ENCODE results near the gene NEMP1.

NEMP1 gene

DNA sequence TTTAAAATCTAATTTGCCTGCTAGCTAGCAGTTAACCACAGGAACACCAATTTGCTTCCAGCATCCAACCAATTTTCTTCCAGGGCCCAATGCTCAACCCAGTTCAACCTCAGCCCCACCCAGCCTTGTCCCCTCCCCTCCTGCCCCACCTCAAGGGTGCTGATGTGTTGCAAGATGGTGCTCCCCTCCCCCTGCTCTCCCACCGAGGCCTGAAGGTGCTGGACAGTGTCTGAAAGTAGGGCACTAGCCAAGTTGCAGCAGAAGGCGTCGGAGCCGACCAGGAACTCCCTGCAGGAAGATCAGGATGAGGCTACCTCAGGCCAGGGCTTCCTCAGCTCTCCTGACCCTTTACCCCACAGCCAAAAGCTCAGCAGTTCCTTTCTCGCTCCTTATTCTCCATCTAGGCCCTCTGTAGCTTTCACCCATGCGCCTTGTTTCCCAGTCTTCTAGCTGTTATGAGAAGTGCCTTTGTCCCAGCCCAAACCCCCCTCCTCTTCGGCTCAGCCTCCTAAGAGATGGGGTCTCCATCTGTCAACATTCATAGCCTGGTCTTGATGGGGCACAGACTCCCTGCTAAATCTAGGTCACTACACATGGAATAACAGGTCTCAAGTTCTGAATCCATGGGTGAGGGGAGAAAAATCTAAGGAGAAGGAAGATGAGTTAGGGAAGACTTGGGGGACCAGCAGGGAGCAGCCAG lies 29.0 kb upstream of the NEMP1 start:
- DNase-seq = no peak

DNA sequence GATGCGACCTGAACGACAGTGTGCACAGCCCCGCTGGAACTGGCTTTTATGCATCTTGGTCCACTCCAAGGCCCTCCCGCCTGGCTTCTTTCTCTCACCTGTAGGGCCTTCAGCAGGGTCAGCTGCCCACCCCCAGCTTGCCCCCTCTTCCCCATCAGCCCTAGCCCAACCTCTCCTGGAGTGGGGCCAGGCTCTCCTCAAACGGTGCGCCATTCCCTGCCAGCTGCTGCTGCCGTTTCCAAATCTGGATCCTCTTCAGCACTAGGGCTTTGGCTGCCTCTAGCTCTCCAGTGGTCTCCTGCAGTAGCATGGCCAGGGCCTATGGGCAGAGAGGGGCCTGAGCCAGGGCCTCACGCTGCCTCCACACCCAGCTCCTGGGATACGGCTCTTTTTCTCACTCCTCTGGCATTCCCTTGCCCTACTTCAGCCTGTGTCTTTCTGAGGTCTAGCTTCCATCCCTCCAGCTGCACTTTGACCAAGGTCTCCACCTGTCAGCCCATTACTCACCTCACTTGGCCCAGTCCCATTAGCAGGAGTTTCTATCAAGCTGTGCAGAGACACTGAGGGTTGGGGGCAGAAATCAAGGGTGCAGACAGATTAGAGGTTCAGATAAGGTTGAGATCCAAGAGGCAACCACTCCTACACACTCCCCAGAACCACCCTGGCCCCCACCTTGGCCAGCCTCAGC lies 27.6 kb upstream of the NEMP1 start:
- DNase-seq = no peak

DNA sequence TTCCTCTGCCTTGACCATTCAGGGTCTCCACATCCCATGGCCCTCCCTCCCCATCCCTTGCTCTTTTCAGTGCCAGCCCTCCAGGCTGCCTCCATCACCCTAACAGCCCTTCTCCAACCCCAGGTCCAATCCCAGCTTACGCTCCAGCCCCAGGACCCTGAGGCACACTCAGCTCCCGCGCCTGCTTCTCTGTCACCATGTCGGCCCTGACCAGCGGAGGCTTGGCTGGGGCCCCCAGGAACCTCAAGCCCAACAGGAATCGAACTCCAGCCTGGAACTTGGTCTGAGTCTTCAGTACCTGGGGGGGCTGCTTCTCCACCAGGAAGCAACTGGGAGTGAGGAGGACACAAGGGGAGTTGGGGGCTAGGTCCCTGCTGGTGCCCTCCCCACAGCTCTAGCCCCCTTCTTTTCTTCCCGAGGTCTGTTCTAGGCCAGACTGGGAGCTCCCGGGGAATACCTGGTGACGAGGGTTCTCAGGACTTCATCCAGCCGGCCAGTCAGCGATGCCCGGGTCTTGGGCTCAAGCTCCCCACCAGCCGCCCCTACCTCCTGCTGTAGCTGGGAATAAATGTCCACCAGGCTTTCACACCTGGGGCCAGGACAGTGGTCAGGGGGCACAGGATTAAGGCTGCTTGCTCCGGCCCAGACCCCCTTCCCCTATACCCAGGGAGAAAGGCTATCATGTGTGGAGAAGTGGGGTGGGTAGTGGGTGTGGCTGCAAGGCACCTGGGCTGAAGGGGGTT lies 26.6 kb upstream of the NEMP1 start:
- no peak for DNase-seq

DNA sequence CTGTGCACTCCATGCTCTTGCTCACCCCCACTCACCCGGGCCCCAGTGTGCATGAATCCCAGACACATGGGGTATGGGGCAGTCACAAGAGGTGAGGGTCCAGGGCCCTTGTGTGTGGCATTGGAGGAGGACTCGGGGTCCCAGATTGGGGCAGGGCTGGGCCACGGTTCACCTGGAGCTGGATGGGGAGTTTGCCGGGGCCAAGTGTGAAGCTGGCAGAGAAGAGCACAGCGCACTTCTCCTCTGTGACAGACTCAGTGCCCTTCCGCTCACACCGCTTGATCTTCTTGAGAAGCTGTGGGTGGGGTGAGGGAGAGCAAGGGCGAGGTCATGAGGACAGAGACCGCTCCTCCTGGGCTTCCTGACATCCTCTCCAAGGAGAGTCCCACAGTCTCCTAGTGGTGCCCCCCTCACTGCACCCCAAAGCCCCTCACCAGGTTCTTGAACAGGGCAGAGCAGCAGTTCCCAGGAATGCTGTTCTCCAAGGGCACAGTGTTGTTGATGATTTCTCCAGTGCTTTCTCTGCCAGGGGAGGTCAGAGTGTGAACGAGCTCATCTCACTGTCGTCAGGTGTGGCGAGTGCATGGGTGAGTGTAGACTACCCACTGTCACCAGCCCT lies 25.8 kb upstream of the NEMP1 start:
- no peak for DNase-seq

DNA sequence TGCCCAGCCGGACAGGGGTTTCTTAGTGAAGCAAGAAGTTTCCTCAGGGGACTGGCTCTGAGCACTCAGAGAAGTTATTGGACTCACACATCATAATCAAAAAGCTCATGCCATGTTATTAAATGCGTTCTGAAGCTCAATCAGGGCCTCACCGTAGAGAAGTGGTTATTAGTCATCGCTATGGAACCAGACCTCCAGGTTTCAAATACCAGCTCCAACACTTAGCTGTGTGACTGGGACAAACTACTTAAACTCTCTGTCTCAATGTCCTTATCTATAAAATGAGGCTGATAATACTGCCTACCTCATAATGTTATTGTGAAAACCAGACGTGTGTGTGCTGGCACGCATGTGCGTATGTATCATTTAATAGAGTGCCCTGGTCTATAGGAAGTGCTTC lies 25.3 kb upstream of the NEMP1 start:
- DNase-seq = no peak

DNA sequence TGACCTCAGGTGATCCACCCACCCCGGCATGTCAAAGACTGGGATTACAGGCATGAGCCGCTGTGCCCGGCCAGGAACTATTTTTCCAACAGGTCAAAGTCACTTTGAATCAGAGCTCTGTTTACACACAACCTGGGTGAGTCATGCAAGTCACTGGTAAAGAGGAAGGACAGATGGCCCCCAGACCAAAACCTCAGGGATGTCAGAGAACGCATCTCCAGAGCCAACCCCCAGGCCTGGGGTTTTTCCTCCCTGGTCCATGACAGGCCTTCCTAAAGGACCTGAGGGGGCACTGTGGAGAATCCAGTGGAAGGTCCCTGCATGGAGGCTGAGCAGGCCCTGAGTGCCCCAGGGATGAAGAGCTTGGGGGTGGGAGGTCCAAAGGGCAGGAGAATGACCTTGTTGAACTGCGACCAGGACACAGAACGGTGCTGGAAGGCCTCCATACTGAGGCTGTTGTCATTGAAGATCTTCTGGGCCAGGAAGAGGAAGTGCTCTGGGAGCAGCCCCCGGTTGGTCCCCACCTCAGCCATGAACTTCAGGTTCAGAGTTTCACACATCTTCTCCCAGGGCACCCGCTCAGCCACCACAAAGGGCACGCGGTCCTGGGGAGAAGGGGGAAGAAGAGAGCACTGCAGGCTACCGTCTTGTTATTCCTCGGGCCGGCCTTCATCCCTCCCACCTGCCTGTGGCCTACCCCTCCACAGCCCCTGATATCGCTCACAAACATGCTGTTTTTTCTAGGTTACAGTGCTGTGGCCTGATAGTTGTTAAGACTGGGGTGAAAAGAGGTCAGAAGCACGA lies 23.5 kb upstream of the NEMP1 start:
- no peak for DNase-seq

DNA sequence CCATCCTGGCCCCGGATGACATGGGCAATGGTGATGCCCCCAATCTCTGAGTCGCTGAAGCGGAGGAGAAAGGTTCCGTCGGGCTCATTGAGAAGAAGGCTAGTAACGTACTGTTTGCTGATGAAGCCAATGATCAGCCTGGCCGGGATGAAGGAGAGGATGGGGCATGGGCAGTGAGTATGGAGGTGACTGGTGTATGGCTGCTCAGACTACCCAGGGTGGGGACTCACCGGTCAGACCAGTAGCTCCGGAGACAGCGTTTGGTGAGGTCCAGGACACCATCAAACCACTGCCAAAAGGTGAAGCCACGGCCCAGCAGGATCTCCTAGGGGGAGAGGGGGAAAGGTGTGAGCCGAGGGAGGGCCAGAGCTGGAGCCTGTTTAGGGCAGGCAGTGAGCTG lies 21.2 kb upstream of the NEMP1 start:
- DNase-seq = no peak

DNA sequence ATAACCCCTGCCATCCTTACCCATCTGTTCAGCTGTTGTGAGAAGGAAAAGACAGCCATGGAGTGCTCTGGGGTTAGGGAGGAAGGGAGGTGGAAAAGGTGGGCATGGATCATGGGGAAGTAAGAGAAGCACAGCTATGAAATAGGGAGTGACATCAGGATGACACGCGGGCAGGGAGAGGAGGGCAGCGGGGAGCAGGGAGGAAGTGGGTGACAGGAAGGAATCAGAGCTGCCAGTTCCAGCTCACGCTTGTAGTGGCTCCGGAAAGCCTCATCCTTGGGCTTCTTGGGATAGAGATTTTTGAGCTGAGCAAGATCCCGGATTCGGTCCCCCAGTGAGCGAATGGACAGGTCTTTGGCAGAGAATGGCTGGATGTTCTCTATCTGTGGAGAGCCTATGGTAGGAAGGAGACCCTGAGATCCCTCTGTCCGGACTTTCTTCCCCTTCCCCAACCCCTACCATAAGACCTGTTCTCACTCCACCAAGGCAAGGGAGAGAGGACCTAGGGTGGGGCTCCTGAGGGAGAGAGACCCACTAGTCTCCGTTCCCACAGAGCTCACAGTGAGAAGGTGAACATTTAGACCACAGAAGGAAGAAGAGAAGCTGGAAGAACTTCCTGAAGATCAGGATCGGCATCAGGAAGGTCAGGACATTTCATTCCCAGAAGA lies 20.6 kb upstream of the NEMP1 start:
- DNase-seq = no peak

DNA sequence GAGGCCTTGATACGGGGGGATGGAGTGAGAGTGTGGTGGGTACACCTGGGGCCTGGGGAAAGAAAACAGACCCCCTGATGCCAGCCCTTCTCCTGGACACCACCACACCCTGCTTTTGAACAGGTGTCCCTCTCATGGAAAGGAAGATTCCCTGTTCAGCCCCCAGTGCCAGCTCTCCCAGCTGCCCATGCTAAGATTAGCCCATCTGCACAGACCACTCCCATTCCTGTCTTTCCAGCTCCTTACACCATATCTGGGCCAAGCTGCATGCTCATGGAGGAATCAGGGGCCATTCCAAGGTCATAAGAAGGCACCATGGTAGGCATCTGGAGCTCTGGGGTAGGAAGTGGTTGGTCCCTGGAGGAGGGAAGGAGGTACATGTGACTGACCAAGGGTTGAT lies 20.0 kb upstream of the NEMP1 start:
- DNase-seq = no peak

DNA sequence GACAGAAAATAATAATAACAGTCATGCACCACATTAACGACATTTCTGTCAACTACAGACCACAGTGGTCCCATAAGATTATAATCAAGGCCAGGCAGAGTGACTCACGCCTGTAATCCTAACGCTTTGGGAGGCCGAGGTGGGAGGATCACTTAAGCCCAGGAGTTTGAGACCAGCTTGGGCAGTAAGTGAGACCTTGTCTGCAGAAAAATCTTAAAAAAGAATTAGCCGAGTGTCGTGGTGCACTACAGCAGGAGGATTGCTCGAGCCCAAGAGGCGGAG lies 18.9 kb upstream of the NEMP1 start:
- no peak for DNase-seq

DNA sequence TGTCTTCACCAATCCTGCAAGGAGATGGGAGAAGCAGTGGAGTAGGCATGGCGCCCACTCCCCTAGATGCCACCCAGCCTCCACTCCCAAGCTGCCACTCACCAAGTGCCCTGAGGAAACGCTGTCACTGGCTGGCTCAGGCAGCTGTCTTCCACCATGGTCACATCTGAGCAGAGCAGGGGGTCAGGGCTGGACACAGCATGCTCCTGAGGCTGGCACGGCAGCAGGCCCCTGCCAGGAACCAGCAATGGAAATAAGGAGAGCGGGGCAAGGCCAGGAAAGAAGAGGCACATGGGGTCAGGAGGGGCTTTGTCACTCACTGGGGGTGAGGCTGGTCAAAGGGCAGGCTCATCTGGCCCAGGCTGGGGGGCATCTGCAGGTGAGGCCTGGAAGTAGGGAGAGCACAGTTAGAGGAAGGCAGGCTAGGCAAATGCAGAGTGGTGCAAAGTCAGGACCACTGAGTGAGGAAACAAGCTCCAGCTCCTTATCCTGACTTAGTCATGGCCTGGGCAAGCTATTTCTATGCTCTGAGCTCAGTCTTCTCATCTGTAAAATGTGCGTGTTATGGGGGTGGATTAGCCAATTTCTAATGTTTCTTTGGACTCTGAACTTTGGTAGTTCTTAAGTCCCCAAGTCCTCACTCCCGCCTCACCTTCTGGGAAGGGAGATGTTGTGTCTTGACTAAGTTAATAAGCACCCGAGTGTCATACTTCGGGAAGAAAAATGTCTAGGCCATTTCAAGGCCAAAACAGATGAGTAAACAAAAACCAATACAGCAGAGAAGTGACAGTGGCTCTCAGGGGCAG lies 18.4 kb upstream of the NEMP1 start:
- no peak for DNase-seq

DNA sequence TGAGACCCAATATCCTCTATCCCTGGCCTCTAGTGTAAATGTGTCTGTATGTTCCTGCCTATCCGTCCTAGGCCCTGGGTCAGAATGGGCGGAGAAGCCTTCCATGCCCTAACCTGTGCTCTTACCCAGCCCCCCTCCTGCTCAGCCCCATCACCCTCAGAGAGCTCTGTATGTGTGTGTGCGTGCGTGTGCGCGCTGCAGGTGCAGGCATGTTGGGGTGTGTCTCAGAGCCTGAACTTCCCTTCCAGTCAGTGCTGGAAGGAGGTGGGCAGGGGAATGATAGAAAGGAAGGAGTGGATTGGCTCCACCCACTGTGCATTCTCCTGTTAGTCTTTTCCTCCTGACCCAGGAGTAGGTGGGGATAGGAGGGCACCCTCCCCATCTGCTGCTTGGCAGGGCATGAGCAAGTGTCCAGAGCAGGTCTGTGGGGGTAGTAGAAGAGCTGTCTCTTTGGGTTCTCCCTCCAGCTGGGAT lies 17.5 kb upstream of the NEMP1 start:
- DNase-seq = peak; percentile 13

DNA sequence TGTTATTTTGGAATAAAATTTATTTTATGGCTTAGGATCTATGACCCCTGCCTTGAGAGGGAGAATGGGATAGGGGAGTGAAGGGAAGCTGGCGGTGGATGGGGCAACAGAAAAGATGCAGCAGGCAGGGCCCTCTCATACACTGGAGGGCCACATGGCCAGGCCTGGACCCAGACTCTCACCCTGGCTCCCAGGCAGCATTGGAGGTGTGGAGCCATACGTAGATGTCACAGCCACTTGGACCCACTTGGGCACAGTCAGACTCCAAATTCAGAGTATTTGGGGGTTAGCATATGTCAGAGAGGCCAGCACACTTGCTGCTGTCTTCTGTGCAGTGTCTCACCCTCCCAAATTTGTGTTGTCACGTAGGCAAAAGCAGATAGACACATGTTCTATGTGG lies 16.8 kb upstream of the NEMP1 start:
- peak; percentile 2 for DNase-seq

DNA sequence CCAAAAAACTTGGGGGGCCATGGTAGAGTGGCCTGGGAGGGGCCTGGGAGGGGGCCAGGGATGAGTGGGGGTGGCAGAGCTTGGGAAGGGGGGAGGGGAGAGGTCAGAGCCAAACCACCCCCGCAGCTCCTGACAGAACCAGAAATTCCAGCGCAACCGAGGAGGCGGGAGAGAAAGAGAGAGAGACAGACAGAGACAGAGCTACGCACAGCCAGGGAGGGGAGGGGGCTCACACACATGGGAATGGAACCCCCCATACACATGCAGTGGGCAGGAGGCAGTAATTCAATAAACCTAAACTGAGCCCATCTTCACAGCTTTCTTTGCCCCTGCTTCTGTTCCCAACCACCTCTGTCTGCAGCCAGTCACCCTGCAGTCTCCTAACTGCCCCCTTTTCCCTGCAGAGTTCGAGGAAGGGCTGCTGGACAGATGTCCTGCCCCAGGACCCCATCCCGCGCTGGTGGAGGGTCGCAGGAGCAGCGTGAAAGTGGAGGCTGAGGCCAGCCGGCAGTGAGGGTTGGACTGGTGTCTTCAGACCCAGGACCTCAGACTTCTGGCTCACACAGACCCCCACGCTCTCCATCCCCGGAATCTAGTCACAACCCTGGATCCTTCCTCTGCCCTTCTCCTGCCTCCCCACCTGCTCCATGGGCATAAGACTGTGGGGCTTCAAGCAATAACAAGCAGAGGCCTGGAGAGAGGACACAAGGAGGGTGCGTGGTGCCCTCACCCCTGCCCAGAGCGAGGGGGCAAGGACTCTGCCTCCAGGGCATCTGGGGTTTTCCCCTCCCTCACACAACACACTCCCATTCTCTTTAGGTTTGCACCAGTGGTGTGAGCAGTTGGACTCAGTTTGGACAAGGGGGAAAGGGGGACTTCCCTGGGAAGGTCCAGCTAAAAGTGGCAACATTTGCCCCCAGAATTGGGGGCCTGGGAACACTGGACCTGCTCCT lies 15.9 kb upstream of the NEMP1 start:
- DNase-seq = no peak

DNA sequence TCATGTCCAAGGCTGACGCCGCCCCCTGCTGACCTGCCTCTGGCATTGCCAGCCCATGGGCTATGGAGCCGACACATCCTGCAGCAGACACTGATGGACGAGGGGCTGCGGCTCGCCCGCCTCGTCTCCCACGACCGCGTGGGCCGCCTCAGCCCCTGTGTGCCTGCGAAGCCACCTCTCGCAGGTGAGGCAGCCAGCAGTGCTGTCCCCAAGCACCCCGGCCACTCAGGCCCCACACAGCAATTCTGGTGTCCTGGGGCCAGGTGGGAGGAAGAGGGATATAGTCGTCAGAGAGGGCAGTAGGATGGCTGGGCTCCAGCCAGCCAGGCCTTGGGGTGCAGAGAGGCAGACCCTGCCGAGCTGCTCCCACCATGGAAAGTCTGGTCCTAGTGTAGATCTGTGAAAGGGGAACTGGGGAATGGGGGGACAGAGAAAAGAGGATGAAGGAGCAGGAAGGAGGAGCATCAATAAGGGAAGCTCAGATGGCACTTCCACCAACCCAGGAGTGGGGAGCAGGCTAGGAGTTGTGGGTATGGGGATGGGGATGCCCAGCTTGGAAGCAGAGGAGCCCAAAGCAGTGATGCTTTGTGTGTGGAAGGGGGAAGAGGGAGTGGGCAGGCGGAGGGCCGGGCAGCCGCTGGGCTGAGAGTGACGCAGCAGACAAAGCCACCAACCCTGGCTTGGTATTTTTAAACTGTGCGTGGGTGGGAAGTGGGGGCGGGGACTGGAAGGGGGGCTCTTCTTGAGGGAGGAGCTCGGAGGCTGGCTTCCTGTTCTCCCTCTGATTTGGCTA lies 15.0 kb upstream of the NEMP1 start:
- DNase-seq = peak; percentile 86

DNA sequence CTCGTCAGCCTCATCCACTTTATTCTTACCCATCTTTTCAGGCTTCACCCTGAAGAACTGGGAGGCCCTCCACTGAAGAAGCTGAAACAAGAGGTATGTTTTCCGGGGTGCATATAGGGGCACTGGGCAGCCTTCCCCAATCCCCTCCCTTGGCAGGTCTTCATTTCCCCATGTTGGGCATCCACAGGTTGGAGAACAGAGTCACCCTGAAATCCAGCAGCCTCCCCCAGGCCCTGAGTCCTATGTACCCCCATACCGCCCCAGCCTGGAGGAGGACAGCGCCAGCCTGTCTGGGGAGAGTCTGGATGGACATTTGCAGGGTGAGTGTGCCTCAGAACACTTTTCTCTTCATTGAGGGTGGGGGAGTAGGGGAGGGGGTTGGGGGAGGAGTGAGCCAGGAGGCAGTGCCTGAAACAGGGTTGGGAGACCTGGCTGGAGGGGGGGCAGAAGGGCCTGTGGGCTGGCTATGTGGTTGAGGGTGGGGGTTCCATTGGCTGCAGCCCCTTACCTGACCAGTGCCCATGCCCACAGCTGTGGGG lies 14.4 kb upstream of the NEMP1 start:
- no peak for DNase-seq

DNA sequence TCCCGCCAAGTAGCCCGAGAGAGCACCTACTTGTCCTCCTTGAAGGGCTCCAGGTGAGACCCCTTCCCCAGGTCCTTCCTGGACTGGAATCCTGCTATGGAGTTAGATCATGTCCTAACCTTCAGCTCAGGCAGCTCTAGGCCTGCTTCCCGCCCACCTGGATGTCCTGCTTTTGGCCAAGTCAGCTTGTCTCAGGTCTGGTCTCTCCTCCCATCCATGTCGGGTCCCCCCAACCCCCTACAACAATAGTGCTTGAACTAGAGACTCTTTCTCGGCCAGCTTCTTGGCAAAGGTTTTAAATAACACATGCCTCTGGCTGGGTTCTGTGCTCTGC lies 13.9 kb upstream of the NEMP1 start:
- no peak for DNase-seq

DNA sequence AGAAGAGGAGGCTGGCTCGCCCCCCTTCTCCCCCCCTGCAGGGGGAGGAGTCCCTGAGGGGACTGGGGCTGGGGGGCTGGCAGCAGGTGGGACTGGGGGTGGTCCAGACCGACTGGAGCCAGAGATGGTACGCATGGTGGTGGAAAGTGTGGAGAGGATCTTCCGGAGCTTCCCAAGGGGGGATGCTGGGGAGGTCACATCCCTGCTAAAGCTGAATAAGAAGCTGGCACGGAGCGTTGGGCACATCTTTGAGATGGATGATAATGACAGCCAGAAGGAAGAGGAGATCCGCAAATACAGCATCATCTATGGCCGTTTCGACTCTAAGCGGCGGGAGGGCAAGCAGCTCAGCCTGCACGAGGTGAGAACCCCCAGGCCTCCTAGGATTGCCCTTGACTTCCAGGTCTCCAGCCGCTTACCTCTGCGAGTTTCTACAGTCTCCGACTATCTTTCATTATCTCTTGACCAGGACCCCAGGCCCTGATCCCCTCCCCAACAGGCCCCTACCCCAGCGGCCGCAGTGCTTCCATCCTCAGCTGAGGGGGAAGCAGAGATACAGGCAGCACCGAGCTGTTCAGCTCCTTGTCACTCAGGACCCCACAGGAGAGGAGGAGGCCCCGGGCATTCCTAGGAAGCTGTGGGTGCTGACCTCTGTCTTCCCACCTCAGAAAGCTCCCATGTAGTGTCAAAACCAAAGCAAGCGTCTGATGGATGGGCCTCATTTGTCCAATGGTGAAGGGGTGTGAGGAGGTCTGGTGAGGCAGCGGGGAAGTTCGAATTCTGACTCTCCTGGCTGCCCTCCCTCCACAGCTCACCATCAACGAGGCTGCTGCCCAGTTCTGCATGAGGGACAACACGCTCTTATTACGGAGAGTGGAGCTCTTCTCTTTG lies 13.3 kb upstream of the NEMP1 start:
- DNase-seq = no peak

Measured in HCEC 1CT (cell line).